GM04504 (cell line): ENCODE results near the gene FLT4.

ENCODE experiments used
- DNase-seq: peaks from one replicate; pipeline ENCODE4 v3.0.0-alpha.2; 2012; ENCODE audit warnings: low read depth

Gene FLT4

GRCh38 chr5:180642181-180642775 lies 7.1 kb downstream of the FLT4 start:
- no peak for DNase-seq

DNA sequence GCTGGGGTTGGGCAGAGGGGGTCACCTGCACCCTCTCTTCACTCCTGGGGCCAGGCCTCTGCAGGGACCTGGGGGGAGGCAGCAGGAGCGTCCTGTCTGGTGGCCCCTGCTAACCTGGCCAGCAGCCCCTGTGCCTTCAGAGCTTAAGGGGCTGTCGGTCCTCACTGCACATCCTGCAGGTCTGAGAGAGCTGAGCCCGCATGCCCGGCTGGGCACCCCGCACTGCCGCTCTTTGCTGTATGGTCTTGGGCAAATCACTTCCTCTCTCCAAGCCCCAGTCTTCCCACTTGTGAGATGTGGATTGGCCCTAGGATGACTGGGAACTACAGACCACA lies 7.9 kb downstream of the FLT4 start:
- DNase-seq: no peak

GRCh38 chr5:180640861-180641565 lies 8.4 kb downstream of the FLT4 start:
- no peak for DNase-seq

GRCh38 chr5:180640611-180640860 lies 8.9 kb downstream of the FLT4 start:
- no peak for DNase-seq

DNA sequence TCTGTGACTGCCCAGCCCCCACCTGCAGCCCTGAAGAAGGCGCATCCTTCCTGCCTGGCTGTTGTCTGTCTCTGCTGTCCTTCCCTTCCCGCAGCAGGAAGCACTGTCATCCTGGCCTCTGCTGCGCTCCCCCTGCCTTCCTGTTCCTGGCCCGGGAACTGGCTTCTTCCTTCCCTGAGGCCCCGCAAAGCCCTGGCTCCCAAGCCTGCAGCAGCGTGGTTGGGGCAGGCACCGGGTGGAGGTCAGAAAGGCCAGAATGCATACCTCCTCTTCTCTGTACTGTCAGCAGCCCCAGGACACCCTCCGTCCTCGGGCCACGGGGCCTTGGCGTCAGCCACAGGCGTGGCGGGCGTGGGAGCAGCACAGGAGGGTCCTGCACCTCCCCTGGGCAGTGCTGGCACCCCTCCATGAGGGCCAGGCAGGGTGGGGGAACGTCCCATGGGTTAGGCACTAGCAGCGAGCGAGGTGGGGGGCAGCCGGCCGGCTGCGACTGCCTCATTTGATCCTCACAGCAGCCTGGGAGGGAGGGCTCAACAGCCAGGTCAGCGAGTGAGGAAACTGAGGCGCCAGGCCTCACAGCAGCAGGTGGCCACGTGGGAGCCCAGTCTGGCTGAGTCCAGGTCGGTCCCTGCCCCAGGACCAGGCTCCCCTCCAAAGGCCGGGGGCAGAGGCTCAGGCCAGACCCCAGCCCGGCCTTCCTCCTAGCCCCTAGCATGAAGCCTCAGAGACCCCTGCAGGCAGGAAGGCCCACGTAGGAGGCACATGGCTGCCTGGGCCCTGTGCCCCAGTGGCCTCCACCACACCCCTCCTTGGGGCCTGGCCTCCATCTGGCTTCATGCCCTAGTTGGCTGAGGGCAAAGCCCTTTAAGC lies 9.4 kb downstream of the FLT4 start:
- no peak for DNase-seq

GRCh38 chr5:180639287-180639686 lies 10.1 kb downstream of the FLT4 start:
- DNase-seq: no peak

DNA sequence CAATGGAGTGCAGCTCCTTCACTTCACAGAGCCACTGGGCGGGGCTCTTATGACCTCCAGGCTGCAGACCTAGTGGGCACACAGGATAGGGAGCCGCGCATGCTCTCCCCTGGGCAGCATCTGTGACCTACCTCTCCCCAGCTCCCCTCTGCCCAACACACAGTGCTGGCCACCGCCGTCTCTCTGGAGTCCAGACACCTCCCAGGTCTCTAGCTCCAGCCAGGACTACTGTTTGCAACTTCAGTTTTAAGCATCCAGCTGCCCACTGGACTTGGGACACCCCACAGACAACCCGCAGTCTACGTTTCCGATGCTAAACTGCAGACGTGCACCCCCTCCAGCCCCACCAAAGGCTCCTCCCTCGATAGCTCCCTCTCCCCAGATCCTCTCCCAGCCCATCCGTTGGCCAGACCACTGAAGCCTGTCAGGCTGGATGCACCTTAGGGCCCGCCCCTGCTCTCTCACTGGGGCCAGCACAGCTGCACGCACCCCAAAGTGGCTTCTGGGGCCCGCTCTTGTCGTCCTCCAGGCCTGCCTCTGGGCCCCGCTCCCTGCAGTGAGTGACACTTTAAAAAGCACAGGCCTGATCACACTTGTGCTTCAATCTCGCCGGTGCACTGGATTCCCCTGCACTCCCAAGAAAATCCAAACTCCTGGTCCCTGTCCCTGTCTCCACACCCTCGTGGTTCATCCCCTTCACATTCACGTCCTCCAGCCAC lies 11.3 kb downstream of the FLT4 start:
- DNase-seq: no peak

- DNase-seq: no peak
These were observed 12.9 kb downstream of the FLT4 start for GRCh38 chr5:180636403-180637075.

DNA sequence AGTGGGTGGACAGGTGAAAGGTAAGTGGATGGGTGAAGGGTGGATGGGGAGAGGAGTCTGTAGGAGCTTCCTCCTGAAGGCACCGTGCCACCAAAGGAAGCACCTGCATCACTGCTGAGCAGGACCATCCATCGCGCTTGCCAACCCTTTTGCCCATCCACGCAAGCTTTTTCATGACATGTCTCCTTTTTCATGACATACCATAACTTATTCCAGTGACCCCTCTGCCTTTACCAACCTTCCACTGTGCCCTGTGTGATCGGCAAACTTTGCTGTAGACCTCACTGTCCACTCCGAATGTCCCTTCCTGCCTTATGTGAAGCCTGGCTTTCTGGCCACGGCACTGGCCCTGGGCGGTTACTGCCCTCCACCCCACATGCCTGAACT lies 13.4 kb downstream of the FLT4 start:
- no peak for DNase-seq

DNA sequence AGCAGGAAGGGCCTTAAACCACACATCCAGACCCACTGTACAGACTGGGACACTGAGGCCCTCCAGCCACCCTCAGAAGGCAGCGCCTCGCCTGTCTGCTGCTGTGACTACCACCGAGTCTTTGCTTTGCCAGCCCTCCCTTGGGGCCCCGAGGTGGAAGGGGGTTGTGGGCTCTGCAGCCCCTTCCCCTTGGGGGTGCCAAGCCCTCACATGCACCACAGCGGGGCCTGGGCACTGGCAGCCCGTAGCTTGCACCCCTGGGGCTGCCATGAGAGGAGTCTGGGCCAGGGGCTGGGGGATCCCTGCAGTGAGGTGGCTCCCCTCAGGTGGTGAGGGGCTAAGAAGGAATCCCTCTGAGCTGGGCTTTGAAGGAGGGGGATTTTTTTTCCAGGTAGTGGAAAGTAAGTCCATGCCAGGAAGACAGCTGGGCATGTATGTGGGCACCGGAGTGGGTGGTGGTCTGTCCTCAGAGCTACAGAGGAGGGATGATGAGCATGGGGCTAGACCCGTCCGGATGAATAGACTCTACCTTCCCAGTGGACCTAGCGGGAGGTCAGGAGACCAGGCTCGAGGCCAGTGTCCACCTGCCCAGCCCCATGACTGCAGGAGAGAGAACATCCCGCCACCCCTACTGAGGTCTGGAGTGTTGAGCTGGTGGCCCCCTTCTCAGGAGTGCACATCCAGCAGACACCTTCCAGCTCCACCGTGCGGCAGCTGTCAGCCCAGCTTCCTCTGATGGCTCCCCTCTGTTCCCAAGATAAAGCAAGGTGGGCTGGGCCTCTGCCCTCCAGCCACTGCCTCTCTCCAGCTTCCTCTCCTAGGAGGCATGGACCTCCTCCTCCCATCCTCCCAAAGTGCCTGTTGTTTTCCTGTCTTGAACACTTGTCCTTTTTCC lies 15.9 kb downstream of the FLT4 start:
- DNase-seq: no peak

DNA sequence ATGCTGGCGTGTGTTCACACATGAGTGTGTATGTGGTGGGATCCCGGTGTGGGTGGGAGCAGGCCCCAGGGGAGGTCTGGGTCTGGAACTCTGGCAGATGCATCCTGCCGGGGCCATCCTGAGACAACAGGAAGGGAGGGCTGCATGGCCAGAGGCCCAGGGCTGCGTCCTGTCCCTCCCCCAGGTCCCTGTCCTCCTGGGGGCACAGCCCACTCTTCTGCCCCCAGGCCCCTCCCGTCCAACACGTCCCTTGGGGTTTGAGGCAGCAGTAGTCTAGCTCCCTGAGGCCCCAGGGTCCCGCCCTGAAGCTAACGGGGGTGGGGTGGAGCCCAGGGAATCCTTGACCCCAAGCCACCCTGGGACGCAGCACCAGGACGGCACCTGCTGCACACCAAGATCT lies 16.6 kb downstream of the FLT4 start:
- no peak for DNase-seq

- DNase-seq: no peak
These were observed 17.6 kb downstream of the FLT4 start for GRCh38 chr5:180631549-180632383.

DNA sequence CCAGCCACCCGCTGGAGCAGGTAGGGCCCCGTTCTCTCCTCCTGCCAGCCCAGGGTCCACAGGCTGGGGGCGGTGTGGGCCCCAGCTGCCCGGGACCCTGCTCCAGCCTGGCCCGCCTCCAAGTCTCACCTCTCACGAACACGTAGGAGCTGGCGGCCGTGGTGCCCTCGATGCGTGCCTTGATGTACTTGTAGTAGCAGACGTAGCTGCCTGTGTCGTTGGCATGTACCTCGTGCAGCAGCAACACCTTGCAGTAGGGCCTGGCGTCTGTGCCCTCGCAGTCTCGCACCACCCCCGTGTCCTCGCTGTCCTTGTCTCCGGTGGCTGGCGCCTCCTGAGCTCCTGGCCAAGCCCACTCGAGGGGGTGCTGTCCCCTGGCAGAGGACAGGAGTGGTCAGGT lies 19.0 kb downstream of the FLT4 start:
- DNase-seq: no peak

- DNase-seq: no peak
These were observed 19.5 kb downstream of the FLT4 start for GRCh38 chr5:180629831-180630382.

- DNase-seq: no peak
These were observed 20.3 kb downstream of the FLT4 start for GRCh38 chr5:180628827-180629750.

DNA sequence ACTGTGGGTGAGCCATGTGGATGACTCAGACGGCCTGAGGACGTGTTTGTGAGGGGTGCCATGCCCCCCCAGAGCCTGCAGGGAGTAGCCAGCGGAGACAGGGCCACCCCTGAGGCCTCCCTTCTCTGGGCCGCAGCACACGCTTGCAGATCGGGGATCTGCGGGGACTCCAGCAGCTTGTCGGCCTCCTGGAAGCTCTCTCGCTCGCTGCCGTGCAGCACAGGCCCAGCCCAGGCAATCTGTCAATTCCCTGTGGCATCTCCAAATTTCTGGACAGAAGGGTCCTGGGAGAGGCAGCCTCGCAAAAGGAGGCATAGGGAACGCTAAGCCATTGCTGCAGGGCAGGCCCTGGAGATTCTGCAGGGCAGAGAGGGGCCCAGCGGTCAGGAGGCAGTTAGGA lies 21.2 kb downstream of the FLT4 start:
- no peak for DNase-seq

DNA sequence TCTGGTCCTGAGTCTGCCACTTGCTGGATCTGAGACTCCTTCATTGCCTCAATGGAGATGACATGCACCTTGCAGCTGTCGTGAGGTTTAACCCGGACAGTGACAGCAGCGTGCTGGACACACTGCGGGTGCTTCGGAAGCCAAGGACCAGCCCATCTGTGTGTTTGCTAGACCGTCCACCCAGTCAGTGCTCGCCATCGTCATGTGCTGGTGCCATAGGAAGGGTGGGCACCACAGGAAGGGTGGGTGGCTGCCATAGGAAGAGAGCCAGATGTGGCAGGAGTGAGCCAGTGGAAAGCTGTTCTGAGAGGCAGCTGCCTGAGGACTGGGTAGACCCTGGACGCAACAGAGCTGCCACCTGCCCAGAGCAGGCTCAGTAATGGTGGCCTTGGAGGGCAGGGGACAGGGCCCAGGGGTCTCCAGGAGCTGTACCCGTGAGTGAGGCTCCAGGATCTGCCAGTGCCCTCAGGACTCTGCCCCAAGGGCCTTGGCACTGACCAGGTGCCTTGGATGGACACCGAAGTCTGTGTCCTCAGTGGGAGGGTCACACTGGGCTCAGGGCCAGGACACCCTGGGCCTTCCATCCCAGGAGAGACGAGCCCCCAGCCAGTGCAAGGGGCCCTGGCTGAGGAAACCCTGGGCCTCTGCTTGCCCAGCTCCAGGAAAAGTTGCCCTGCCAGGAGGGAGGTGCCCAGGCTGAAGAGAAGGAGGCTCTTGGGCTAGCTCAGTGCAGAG lies 21.8 kb downstream of the FLT4 start:
- no peak for DNase-seq

- no peak for DNase-seq
These were observed 22.6 kb downstream of the FLT4 start for GRCh38 chr5:180626661-180627385.
